Keratinocyte (primary cell): ENCODE data around the gene GLIPR1L1. TPM values are rescaled to one million over a fixed set of nuclear protein-coding genes. Genes with fewer than 3 reads are reported as not detected.

ENCODE experiments used
- DNase-seq: peaks from one replicate; pipeline ENCODE4 v3.0.0-alpha.2; 2011; ENCODE audit warnings: low read depth, missing footprints, low spot score
- FAIRE-seq: peaks from 2 replicates; lab custom pipeline; 2011; peaks lifted over from hg19 to GRCh38; lab: Jason Lieb, UNC
- H2AFZ ChIP-seq: 2 replicates; pipeline ENCODE4 v1.6.0; 2012; ENCODE audit warnings: low read length, control low read depth, inconsistent platforms; ENCODE audit not compliant: control insufficient read depth
- H3K27ac ChIP-seq: 2 replicates; pipeline ENCODE4 v1.5.1; 2011; ENCODE audit warnings: low read length; ENCODE audit not compliant: control insufficient read depth, insufficient read depth
- H3K27me3 ChIP-seq: 3 replicates; pipeline ENCODE4 v1.6.0; 2011; ENCODE audit warnings: low read length; ENCODE audit not compliant: control insufficient read depth, insufficient read depth; ENCODE audit errors: extremely low read depth
- H3K36me3 ChIP-seq, 2 experiments: 2 replicates in 1 of 2; 3 replicates in 1 of 2; pipeline ENCODE4 v1.5.1; 2011; ENCODE audit warnings: low read length in 2 of 2, mild to moderate bottlenecking in 1 of 2; ENCODE audit not compliant: control insufficient read depth in 2 of 2, insufficient read depth in 2 of 2; ENCODE audit errors: extremely low read depth in 1 of 2
- H3K4me1 ChIP-seq: 3 replicates; pipeline ENCODE4 v1.5.1; 2011; ENCODE audit warnings: low read length; ENCODE audit not compliant: control insufficient read depth, insufficient read depth; ENCODE audit errors: extremely low read depth
- H3K4me2 ChIP-seq: 3 replicates; pipeline ENCODE4 v1.6.0; 2011; ENCODE audit warnings: low read depth, low read length; ENCODE audit not compliant: control insufficient read depth, insufficient read depth; ENCODE audit errors: extremely low read depth
- H3K4me3 ChIP-seq, 3 experiments: fragments of 200-600 bp in 1 of 3; sonication (generic) in 1 of 3; 2 replicates in 2 of 3; 3 replicates in 1 of 3; pipeline ENCODE4 v1.5.1; 2011 to 2016; ENCODE audit warnings: low read length in 3 of 3, mild to moderate bottlenecking in 3 of 3, control low read depth in 2 of 3, inconsistent platforms in 1 of 3, low read depth in 1 of 3, mixed read lengths in 1 of 3, mixed run types in 1 of 3, moderate library complexity in 1 of 3; ENCODE audit not compliant: control insufficient read depth in 2 of 3, insufficient read depth in 2 of 3; ENCODE audit errors: extremely low read depth in 1 of 3
- H3K79me2 ChIP-seq: 2 replicates; pipeline ENCODE4 v1.6.0; 2012; ENCODE audit warnings: low read length; ENCODE audit not compliant: control insufficient read depth, insufficient read depth
- H3K9ac ChIP-seq: 3 replicates; pipeline ENCODE4 v1.6.0; 2011; ENCODE audit warnings: low read length; ENCODE audit not compliant: control insufficient read depth, insufficient read depth; ENCODE audit errors: extremely low read depth
- H3K9me1 ChIP-seq: 3 replicates; pipeline ENCODE4 v1.6.0; 2011; ENCODE audit warnings: low read length; ENCODE audit not compliant: control insufficient read depth, insufficient read depth; ENCODE audit errors: extremely low read depth
- H3K9me3 ChIP-seq: 2 replicates; pipeline ENCODE4 v1.5.1; 2012; ENCODE audit warnings: low read depth, low read length; ENCODE audit not compliant: control insufficient read depth
- H4K20me1 ChIP-seq: 3 replicates; pipeline ENCODE4 v1.6.0; 2011; ENCODE audit warnings: low read length; ENCODE audit not compliant: control insufficient read depth, insufficient read depth; ENCODE audit errors: extremely low read depth
- CTCF ChIP-seq, 3 experiments: IDR thresholded peaks in 1 of 3; conservative IDR thresholded peaks in 1 of 3; optimal IDR thresholded peaks in 1 of 3; 2 replicates in 2 of 3; 3 replicates in 1 of 3; pipeline versions ENCODE3 to v1.5.1; 2011; ENCODE audit warnings: low read length in 3 of 3, mild to moderate bottlenecking in 3 of 3, moderate library complexity in 2 of 3, control low read depth in 1 of 3, inconsistent platforms in 1 of 3; ENCODE audit not compliant: insufficient read depth in 2 of 3; ENCODE audit errors: extremely low read depth in 1 of 3
- EZH2 ChIP-seq: IDR thresholded peaks from one replicate; pipeline ENCODE4 v1.6.1; 2012; ENCODE audit warnings: inconsistent platforms, mild to moderate bottlenecking, low read length, moderate library complexity
- dilution Hi-C: fragments of 300-500 bp; cut with MboI; formaldehyde crosslinking; loops from one replicate; pipeline ENCODE4 v1.7.0; 2020; ENCODE audit warnings: low sequenced_read_pairs; ENCODE audit not compliant: extremely low pct_ligation_motif_present
- polyA plus RNA-seq, 5 experiments: library from polyadenylated mRNA; depleted of rRNA in 3 of 5; stranded (reverse) in 3 of 5; stranded (forward) in 1 of 5; unstranded in 1 of 5; fragments of >200 nt; gene quantifications; 1 replicate in 1 of 5; 2 replicates in 3 of 5; 3 replicates in 1 of 5; pipeline versions ENCODE4 v1.2.1 to v1.2.3, GENCODE V29; 2011 to 2012; ENCODE audit warnings: missing spikeins in 2 of 5, low read depth in 1 of 5, low replicate concordance in 1 of 5

Gene GLIPR1L1
- polyA plus RNA-seq, 1 donor (not counting 4 experiments of a cell fraction or from before 2014, with no cell fraction given): not detected

GRCh38 chr12:75361408-75361807 is 26.9 kb downstream of the GLIPR1L1 start:
- H3K9me1 ChIP-seq: no peaks in the 10 kb centered on the region
- dilution Hi-C loops: no loop called here
- H3K36me3 ChIP-seq: no peaks in the 10 kb centered on the region
- H3K4me3 ChIP-seq: no peak overlapping the region
- H3K9me3 ChIP-seq: no peaks in the 10 kb centered on the region
- H3K4me1 ChIP-seq: no peaks in the 10 kb centered on the region
- no peak overlapping the region for H3K27ac ChIP-seq
- TF ChIP-seq EZH2 (no peak), CTCF (optimal IDR thresholded peaks at IDR 0.05 in 1 of 3, IDR thresholded peaks at IDR 0.05 in 1 of 3, conservative IDR thresholded peaks at IDR 0.05 in 1 of 3; ENCODE audit: extremely low read depth in 1 of 3, insufficient read depth in 2 of 3, low read length in 3 of 3) (no peak)
- no peak overlapping the region for H3K4me2 ChIP-seq
- no peak for FAIRE-seq
- H3K9ac ChIP-seq: no peak overlapping the region
- DNase-seq: no peak
- H4K20me1 ChIP-seq: no peaks in the 10 kb centered on the region
- no peaks in the 10 kb centered on the region for H3K27me3 ChIP-seq
- H2AFZ ChIP-seq: no peak overlapping the region
- no peaks in the 10 kb centered on the region for H3K79me2 ChIP-seq

GRCh38 chr12:75364919-75365318 is 30.4 kb downstream of the GLIPR1L1 start:
- Histone ChIP-seq H4K20me1 (no peaks in the 10 kb centered on the region), H3K27me3 (no peaks in the 10 kb centered on the region), H3K9me1 (no peaks in the 10 kb centered on the region), H3K9ac (no peak overlapping the region), H3K27ac (no peak overlapping the region), H2AFZ (no peak overlapping the region), H3K4me1 (no peaks in the 10 kb centered on the region), H3K79me2 (no peaks in the 10 kb centered on the region), H3K9me3 (no peaks in the 10 kb centered on the region), H3K36me3 (no peaks in the 10 kb centered on the region), H3K4me2 (no peak overlapping the region), H3K4me3 (no peak overlapping the region)
- DNase-seq: no peak
- no peak for FAIRE-seq
- dilution Hi-C loops: no loop called here
- TF ChIP-seq CTCF (optimal IDR thresholded peaks at IDR 0.05 in 1 of 3, IDR thresholded peaks at IDR 0.05 in 1 of 3, conservative IDR thresholded peaks at IDR 0.05 in 1 of 3; ENCODE audit: extremely low read depth in 1 of 3, insufficient read depth in 2 of 3, low read length in 3 of 3) (no peak), EZH2 (no peak)
